K562 (cell line): ENCODE results near the gene CBX2. TPM values are rescaled to one million over a fixed set of nuclear protein-coding genes. Genes with fewer than 3 reads are reported as not detected.
A peak's percentile ranks its signal among the peaks of the same experiment; 100 is the strongest.

Experiments used
- ATAC-seq: fragments of 200-7000 bp; cut with Tn5 transposase; 3 replicates; pipeline ENCODE4 v1.9.1; 2020; ENCODE audit warnings: moderate library complexity
- BruUV-seq: library from RNA; stranded (reverse); fragments of 400-500 nt; replicated peaks from 2 replicates; lab custom pipeline; 2021; lab: Mats Ljungman, UMichigan
- CTCF ChIA-PET: fragments of 300-600 bp; formaldehyde crosslinking; extraction: SDS; loops from one replicate; lab custom pipeline; 2021; ENCODE audit warnings: low intra/inter-chr PET ratio; lab: Yijun Ruan, JAX
- POLR2A ChIA-PET: fragments of 300-600, 350-650 bp; sonication (Branson Sonifier 250); formaldehyde crosslinking; extraction: SDS; loops from one replicate; lab custom pipeline; 2021; ENCODE audit warnings: antibody characterized with exemption, inconsistent platforms; lab: Yijun Ruan, JAX
- DNase-seq, 4 experiments: peaks; one replicate each; pipeline versions ENCODE4 v3.0.0 to v3.0.0-alpha.2; 2011 to 2018; ENCODE audit warnings: low spot score in 3 of 4, mixed read lengths in 3 of 4; ENCODE audit errors: extremely low read depth in 1 of 4
- FAIRE-seq: peaks from 2 replicates; lab custom pipeline; 2011; peaks lifted over from hg19 to GRCh38; lab: Jason Lieb, UNC
- H2AFZ ChIP-seq: 2 replicates; pipeline ENCODE4 v1.6.0; 2011; ENCODE audit warnings: low read depth, low read length, control low read depth, inconsistent platforms
- H3K27ac ChIP-seq: fragments of 200-600 bp; 3 replicates; pipeline ENCODE4 v1.8.0; 2011; ENCODE audit warnings: low read depth, mild to moderate bottlenecking, control low read depth, inconsistent platforms, low read length, moderate library complexity, mixed read lengths; ENCODE audit errors: extremely low read depth
- H3K27me3 ChIP-seq, 2 experiments: fragments of 300-600 bp in 1 of 2; 2 replicates in 1 of 2; 3 replicates in 1 of 2; pipeline versions ENCODE4 v1.6.0 to v1.8.0; 2011; ENCODE audit warnings: inconsistent platforms in 2 of 2, low read length in 2 of 2, mild to moderate bottlenecking in 1 of 2, mixed read lengths in 1 of 2, moderate library complexity in 1 of 2; ENCODE audit not compliant: control insufficient read depth in 2 of 2, insufficient read depth in 2 of 2
- H3K36me3 ChIP-seq: fragments of 300-600 bp; 3 replicates; pipeline ENCODE4 v1.8.0; 2011; ENCODE audit warnings: mild to moderate bottlenecking, low read length, inconsistent platforms; ENCODE audit not compliant: control insufficient read depth, insufficient read depth
- H3K4me1 ChIP-seq, 2 experiments: fragments of 200-600 bp in 1 of 2; replicated peaks in 1 of 2; 2 replicates in 1 of 2; 3 replicates in 1 of 2; pipeline versions ENCODE4 v1.5.1 to v1.8.0; 2011; ENCODE audit warnings: inconsistent platforms in 2 of 2, low read length in 2 of 2, mild to moderate bottlenecking in 1 of 2, mixed read lengths in 1 of 2, moderate library complexity in 1 of 2; ENCODE audit not compliant: control insufficient read depth in 2 of 2, insufficient read depth in 2 of 2
- H3K4me2 ChIP-seq: 2 replicates; pipeline ENCODE4 v1.6.1; 2011; ENCODE audit warnings: low read length, control low read depth, inconsistent platforms, mixed read lengths; ENCODE audit not compliant: insufficient read depth
- H3K4me3 ChIP-seq: fragments of 200-600 bp; sonication (generic), shearing (Covaris generic); 2 replicates; pipeline ENCODE4 v1.5.1; 2016; ENCODE audit warnings: control low read depth, inconsistent platforms
- H3K79me2 ChIP-seq: fragments of 200-600 bp; 3 replicates; pipeline ENCODE4 v1.8.0; 2011; ENCODE audit warnings: low read length, inconsistent platforms; ENCODE audit not compliant: control insufficient read depth, insufficient read depth
- H3K9ac ChIP-seq, 2 experiments: 2 replicates each; pipeline versions ENCODE4 v1.6.0 to v1.6.1; 2011; ENCODE audit warnings: low read depth in 2 of 2, low read length in 2 of 2, control low read depth in 1 of 2, inconsistent platforms in 1 of 2, mild to moderate bottlenecking in 1 of 2, mixed read lengths in 1 of 2; ENCODE audit not compliant: insufficient read depth in 1 of 2
- H3K9me1 ChIP-seq: one replicate; pipeline ENCODE4 v1.6.0; 2011; ENCODE audit warnings: inconsistent platforms, mild to moderate bottlenecking, low read length, moderate library complexity; ENCODE audit not compliant: control insufficient read depth, insufficient read depth
- H3K9me3 ChIP-seq: replicated peaks from 2 replicates; pipeline ENCODE4 v1.5.1; 2011; ENCODE audit warnings: low read depth, low read length, inconsistent platforms; ENCODE audit not compliant: control insufficient read depth, insufficient read depth
- H4K20me1 ChIP-seq: replicated peaks from 2 replicates; pipeline ENCODE4 v1.6.1; 2011; ENCODE audit warnings: low read length, inconsistent platforms, mixed read lengths; ENCODE audit not compliant: control insufficient read depth, insufficient read depth
- KHSRP ChIP-seq: fragments of 450-650 bp; IDR thresholded peaks from 2 replicates; pipeline ENCODE4 v1.6.1; 2017
- WGBS: fragments of 100-300 bp; shearing (Covaris generic); methylation state at CpG from one replicate; pipeline ENCODE4 v1.1.6; 2016; ENCODE audit warnings: low coverage, mixed read lengths; ENCODE audit not compliant: insufficient coverage; ENCODE audit errors: missing lambda C conversion rate; 5-methylcytosine and 5-hydroxymethylcytosine counted together
- in situ Hi-C: fragments of 300-500 bp; cut with MboI; formaldehyde crosslinking; loops from 4 replicates; pipeline ENCODE4 v1.15.0; 2018; ENCODE audit warnings: inconsistent platforms, mixed read lengths
- intact Hi-C: fragments of 100-400 bp; cut with micrococcal nuclease; formaldehyde crosslinking; loops from 2 replicates; pipeline ENCODE4 v1.14.2; 2022
- polyA plus RNA-seq, 8 experiments: library from polyadenylated mRNA; depleted of rRNA in 4 of 8; stranded (reverse) in 5 of 8; unstranded in 3 of 8; fragments of >200 nt; fragmentation: Nextera tagmentation in 2 of 8; fragmentation: Illumina TruSeq in 1 of 8; extraction: Ambion mirVana in 2 of 8; extraction: Trizol in 1 of 8; gene quantifications; 2 replicates each; pipeline versions ENCODE4 v1.2.1 to v1.2.3, GENCODE V29; 2011 to 2014; ENCODE audit warnings: inconsistent platforms in 1 of 8, missing spikeins in 1 of 8
- total RNA-seq, 7 experiments: library from RNA; depleted of rRNA in 6 of 7; stranded (reverse); fragments of >200 nt in 6 of 7; fragmentation: Illumina TruSeq in 2 of 7; extraction: Trizol in 2 of 7; gene quantifications; 2 replicates each; pipeline versions ENCODE4 v1.2.1 to v1.2.3, GENCODE V29; 2011 to 2021; ENCODE audit warnings: low replicate concordance in 1 of 7
- TF ChIP-seq, protein P1 (sequence below): sonication (generic); formaldehyde crosslinking; IDR thresholded peaks from 2 replicates; pipeline ENCODE4 v1.8.1; 2023; ENCODE audit warnings: mild to moderate bottlenecking, missing genetic modification reagents

Gene CBX2
- total and polyA plus RNA-seq, 9 of the 15 experiments (the other 6 are each of a cell fraction or from before 2014, with no cell fraction given), result 0.66 to 26.9 (median 13.9) TPM

- H3K79me2 ChIP-seq, result no peaks in the 10 kb centered on the region
- WGBS, result 73% methylated on average over 4 of the region's 55 CpGs
- H3K27me3 ChIP-seq, result no peaks in the 10 kb centered on the region
- ChIA-PET CTCF (interaction anchor here (0.6 kb wide), 1 partner anchor 79 kb away, joined by 3 read pairs; no protein-coding TSS in a partner anchor), POLR2A (interaction anchor here (1.2 kb wide), 1 partner anchor 12 kb away, joined by 3 read pairs; no protein-coding TSS in a partner anchor)
- H3K9ac ChIP-seq, result peak overlapping the region in 1 of 2 experiments; percentile 38; a peak in 1 of 4 replicates
- H2AFZ ChIP-seq, result no peak overlapping the region
- FAIRE-seq, result no peak
- no peak overlapping the region for H3K4me3 ChIP-seq
- TF ChIP-seq KHSRP, result no peak
- TF ChIP-seq, protein P1, sequence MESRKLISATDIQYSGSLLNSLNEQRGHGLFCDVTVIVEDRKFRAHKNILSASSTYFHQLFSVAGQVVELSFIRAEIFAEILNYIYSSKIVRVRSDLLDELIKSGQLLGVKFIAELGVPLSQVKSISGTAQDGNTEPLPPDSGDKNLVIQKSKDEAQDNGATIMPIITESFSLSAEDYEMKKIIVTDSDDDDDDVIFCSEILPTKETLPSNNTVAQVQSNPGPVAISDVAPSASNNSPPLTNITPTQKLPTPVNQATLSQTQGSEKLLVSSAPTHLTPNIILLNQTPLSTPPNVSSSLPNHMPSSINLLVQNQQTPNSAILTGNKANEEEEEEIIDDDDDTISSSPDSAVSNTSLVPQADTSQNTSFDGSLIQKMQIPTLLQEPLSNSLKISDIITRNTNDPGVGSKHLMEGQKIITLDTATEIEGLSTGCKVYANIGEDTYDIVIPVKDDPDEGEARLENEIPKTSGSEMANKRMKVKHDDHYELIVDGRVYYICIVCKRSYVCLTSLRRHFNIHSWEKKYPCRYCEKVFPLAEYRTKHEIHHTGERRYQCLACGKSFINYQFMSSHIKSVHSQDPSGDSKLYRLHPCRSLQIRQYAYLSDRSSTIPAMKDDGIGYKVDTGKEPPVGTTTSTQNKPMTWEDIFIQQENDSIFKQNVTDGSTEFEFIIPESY (CRISPR knock-in tag), result 0 out of 2 replicates have a peak, but pooled peaks have one; percentile 0
- intact Hi-C loops, result loop anchor here (5.0 to 10.0 kb wide), 2 partner anchors 39 to 86 kb away; partner anchors contain the start of gene CBX4
- H3K9me3 ChIP-seq, result no peaks in the 10 kb centered on the region
- H3K36me3 ChIP-seq, result no peaks in the 10 kb centered on the region
- no peaks in the 10 kb centered on the region for H4K20me1 ChIP-seq
- no peak overlapping the region for H3K4me2 ChIP-seq
- peaks cover 18 to 20% of the 10 kb centered on the region in 2 experiments for H3K4me1 ChIP-seq
- in situ Hi-C loops, result loop anchor here (5.0 to 10.0 kb wide), 2 partner anchors 44 to 166 kb away; no protein-coding TSS in a partner anchor
- no peak overlapping the region for H3K27ac ChIP-seq
- no TSS peak for BruUV-seq
- H3K9me1 ChIP-seq, result no peaks in the 10 kb centered on the region
- no peak for DNase-seq
- ATAC-seq, result no peak
Measured at GRCh38 chr17:79748295-79749099, 29.5 kb upstream of the CBX2 start.
